ENCODE measurements around the gene ANKRD65. TPM values are rescaled to one million over a fixed set of nuclear protein-coding genes. Genes with fewer than 3 reads are reported as not detected.

The ANKRD65 gene
- total and polyA plus RNA-seq, 4 donors, result 13.5 to 54.2 (median 31.9) TPM

GRCh38 chr1:1435106-1435903 is 14.2 kb upstream of the ANKRD65 start, which contains the start of gene VWA1:
Gene VWA1 (plus strand): TSS chr1:1435690. CDS start chr1:1435749, 59 bp downstream.
- peak; percentile 49 for ATAC-seq (ENCODE audit: insufficient read depth, low FRiP score)
- peak within 1 kb of the TSS; percentile 79 to 84 for H3K27ac ChIP-seq (ENCODE audit: low read depth in 1 of 2, low read length in 1 of 2)
- no peaks in the 10 kb centered on the region for H3K27me3 ChIP-seq (ENCODE audit: control insufficient read depth in 3 of 3, insufficient read depth in 3 of 3, low read length in 2 of 3)
- H3K4me1 ChIP-seq (ENCODE audit: control insufficient read depth in 5 of 5, insufficient read depth in 5 of 5, low read length in 5 of 5), result peaks cover 0 to 61% (median 45%) of the 10 kb centered on the region in 5 donors
- H3K36me3 ChIP-seq (ENCODE audit: control insufficient read depth in 4 of 4, insufficient read depth in 4 of 4, low read length in 4 of 4), result peaks cover 0 to 5% (median 0%) of the 10 kb centered on the region in 4 donors
- peak; percentile 80 to 88 (median 82) for DNase-seq
- H3K9me3 ChIP-seq (ENCODE audit: control insufficient read depth in 4 of 4, insufficient read depth in 3 of 4, low read length in 3 of 4), result no peaks in the 10 kb centered on the region
- TF ChIP-seq CTCF (IDR thresholded peaks at IDR 0.05; ENCODE audit: control extremely low read depth, extremely low read depth), result no peak
- H3K9ac ChIP-seq (ENCODE audit: insufficient read depth in 1 of 2, low read length in 2 of 2), result peak within 1 kb of the TSS in 1 of 2 donors; percentile 23
- 7 to 9% methylated on average over 64 to 89 of the region's 89 CpGs for WGBS, 2 donors
- H3K4me3 ChIP-seq, result peak within 1 kb of the TSS; percentile 53

GRCh38 chr1:1434824-1435105 is 13.7 kb upstream of the ANKRD65 start:
- peak overlapping the region; percentile 79 to 84 for H3K27ac ChIP-seq (ENCODE audit: low read depth in 1 of 2, low read length in 1 of 2)
- no peak for TF ChIP-seq CTCF (IDR thresholded peaks at IDR 0.05; ENCODE audit: control extremely low read depth, extremely low read depth)
- ATAC-seq (ENCODE audit: insufficient read depth, low FRiP score) (no peak), DNase-seq (no peak)
- peaks cover 0 to 67% (median 46%) of the 10 kb centered on the region in 5 donors for H3K4me1 ChIP-seq (ENCODE audit: control insufficient read depth in 5 of 5, insufficient read depth in 5 of 5, low read length in 5 of 5)
- 47 to 59% methylated on average over 4 of the region's 4 CpGs for WGBS, 2 donors
- peaks cover 0 to 5% (median 0%) of the 10 kb centered on the region in 4 donors for H3K36me3 ChIP-seq (ENCODE audit: control insufficient read depth in 4 of 4, insufficient read depth in 4 of 4, low read length in 4 of 4)
- H3K4me3 ChIP-seq, result no peak overlapping the region
- no peaks in the 10 kb centered on the region for H3K27me3 ChIP-seq (ENCODE audit: control insufficient read depth in 3 of 3, insufficient read depth in 3 of 3, low read length in 2 of 3)
- no peaks in the 10 kb centered on the region for H3K9me3 ChIP-seq (ENCODE audit: control insufficient read depth in 4 of 4, insufficient read depth in 3 of 4, low read length in 3 of 4)
- H3K9ac ChIP-seq (ENCODE audit: insufficient read depth in 1 of 2, low read length in 2 of 2), result no peak overlapping the region

- H3K27me3 ChIP-seq (ENCODE audit: control insufficient read depth in 3 of 3, insufficient read depth in 3 of 3, low read length in 2 of 3), result no peaks in the 10 kb centered on the region
- H3K4me3 ChIP-seq, result no peak overlapping the region
- TF ChIP-seq CTCF (IDR thresholded peaks at IDR 0.05; ENCODE audit: control extremely low read depth, extremely low read depth), result no peak
- H3K9ac ChIP-seq (ENCODE audit: insufficient read depth in 1 of 2, low read length in 2 of 2), result no peak overlapping the region
- peak; percentile 87 to 91 (median 89) for DNase-seq
- no peaks in the 10 kb centered on the region for H3K9me3 ChIP-seq (ENCODE audit: control insufficient read depth in 4 of 4, insufficient read depth in 3 of 4, low read length in 3 of 4)
- peaks cover 0 to 5% (median 0%) of the 10 kb centered on the region in 4 donors for H3K36me3 ChIP-seq (ENCODE audit: control insufficient read depth in 4 of 4, insufficient read depth in 4 of 4, low read length in 4 of 4)
- peaks cover 0 to 71% (median 50%) of the 10 kb centered on the region in 5 donors for H3K4me1 ChIP-seq (ENCODE audit: control insufficient read depth in 5 of 5, insufficient read depth in 5 of 5, low read length in 5 of 5)
- no peak for ATAC-seq (ENCODE audit: insufficient read depth, low FRiP score)
- 3 to 6% methylated on average over 26 to 32 of the region's 32 CpGs for WGBS, 2 donors
- peak overlapping the region; percentile 79 to 84 for H3K27ac ChIP-seq (ENCODE audit: low read depth in 1 of 2, low read length in 1 of 2)
Measured at GRCh38 chr1:1434131-1434823, 13.2 kb upstream of the ANKRD65 start.
